ENCODE results near the gene GALNT17. TPM values are rescaled to one million over a fixed set of nuclear protein-coding genes. Genes with fewer than 3 reads are reported as not detected.

The GALNT17 gene
- total RNA-seq, 4 donors from 2014 or later = 66.0 to 97.9 (median 76.0) TPM

GRCh38 chr7:71498381-71498780 is 366.4 kb downstream of the GALNT17 start:
- no peaks in the 10 kb centered on the region for H3K27me3 ChIP-seq
- H3K4me3 ChIP-seq = no peak overlapping the region
- no peak for DNase-seq (ENCODE audit: low spot score in 2 of 2)
- TF ChIP-seq EP300 (IDR thresholded peaks at IDR 0.05) = no peak
- no peak for TF ChIP-seq POLR2A (IDR thresholded peaks at IDR 0.05)
- no peak for TF ChIP-seq CTCF (IDR thresholded peaks at IDR 0.05)
- H3K36me3 ChIP-seq = no peaks in the 10 kb centered on the region
- H3K9me3 ChIP-seq = no peaks in the 10 kb centered on the region
- peak overlapping the region; percentile 73 to 91 (median 83) for H3K27ac ChIP-seq
- 40 to 54% methylated on average over 3 of the region's 3 CpGs for WGBS, 2 donors
- H3K4me1 ChIP-seq = peaks cover 0 to 34% (median 7%) of the 10 kb centered on the region in 4 donors

- Histone ChIP-seq H3K27me3 (no peaks in the 10 kb centered on the region), H3K9me3 (no peaks in the 10 kb centered on the region), H3K4me1 (no peaks in the 10 kb centered on the region), H3K36me3 (no peaks in the 10 kb centered on the region), H3K27ac (no peak overlapping the region), H3K4me3 (no peak overlapping the region)
- WGBS, 2 donors = 81 to 87% methylated on average over 7 of the region's 7 CpGs
- TF ChIP-seq EP300 (IDR thresholded peaks at IDR 0.05) (no peak), CTCF (IDR thresholded peaks at IDR 0.05) (no peak), POLR2A (IDR thresholded peaks at IDR 0.05) (no peak)
- no peak for DNase-seq (ENCODE audit: low spot score in 2 of 2)
Observed at GRCh38 chr7:71504697-71505441, 372.9 kb downstream of the GALNT17 start.

- Histone ChIP-seq H3K9me3 (no peaks in the 10 kb centered on the region), H3K4me1 (no peaks in the 10 kb centered on the region), H3K27ac (no peak overlapping the region), H3K27me3 (no peaks in the 10 kb centered on the region), H3K4me3 (no peak overlapping the region), H3K36me3 (no peaks in the 10 kb centered on the region)
- WGBS, 2 donors = 91 to 97% methylated on average over 6 of the region's 6 CpGs
- TF ChIP-seq EP300 (IDR thresholded peaks at IDR 0.05) (no peak), CTCF (IDR thresholded peaks at IDR 0.05) (no peak), POLR2A (IDR thresholded peaks at IDR 0.05) (no peak)
- no peak for DNase-seq (ENCODE audit: low spot score in 2 of 2)
Observed at GRCh38 chr7:71506822-71507221, 374.9 kb downstream of the GALNT17 start.

- Histone ChIP-seq H3K9me3 (no peaks in the 10 kb centered on the region), H3K27ac (peak overlapping the region in 2 of 4 donors; percentile 8 to 27), H3K36me3 (no peaks in the 10 kb centered on the region), H3K4me1 (no peaks in the 10 kb centered on the region), H3K4me3 (no peak overlapping the region), H3K27me3 (no peaks in the 10 kb centered on the region)
- no peak for TF ChIP-seq CTCF (IDR thresholded peaks at IDR 0.05)
- no peak for TF ChIP-seq POLR2A (IDR thresholded peaks at IDR 0.05)
- no peak for TF ChIP-seq EP300 (IDR thresholded peaks at IDR 0.05)
- DNase-seq (ENCODE audit: low spot score in 2 of 2) = no peak
- 68 to 76% methylated on average over 13 to 14 of the region's 14 CpGs for WGBS, 2 donors
Observed at GRCh38 chr7:71507680-71508602, 376.0 kb downstream of the GALNT17 start.

- Histone ChIP-seq H3K4me3 (no peak overlapping the region), H3K36me3 (no peaks in the 10 kb centered on the region), H3K4me1 (no peaks in the 10 kb centered on the region), H3K27ac (no peak overlapping the region), H3K27me3 (no peaks in the 10 kb centered on the region), H3K9me3 (no peaks in the 10 kb centered on the region)
- no peak for DNase-seq (ENCODE audit: low spot score in 2 of 2)
- TF ChIP-seq CTCF (IDR thresholded peaks at IDR 0.05) = no peak
- no peak for TF ChIP-seq EP300 (IDR thresholded peaks at IDR 0.05)
- no peak for TF ChIP-seq POLR2A (IDR thresholded peaks at IDR 0.05)
- 52 to 57% methylated on average over 1 of the region's 1 CpG for WGBS, 2 donors
Observed at GRCh38 chr7:71509381-71509780, 377.4 kb downstream of the GALNT17 start.
